HL-60 (cell line): ENCODE data around the gene PIP4K2A.

Experiments
- REST ChIP-seq: IDR thresholded peaks from 2 replicates; pipeline ENCODE4 v1.6.1; 2012; ENCODE audit warnings: low read depth; ENCODE audit not compliant: insufficient replicate concordance
- TF ChIP-seq, protein P1 (sequence below): IDR thresholded peaks from one replicate; pipeline ENCODE4 v1.5.1; 2011; ENCODE audit warnings: low read length, control low read depth, inconsistent platforms; ENCODE audit not compliant: insufficient read depth

DNA sequence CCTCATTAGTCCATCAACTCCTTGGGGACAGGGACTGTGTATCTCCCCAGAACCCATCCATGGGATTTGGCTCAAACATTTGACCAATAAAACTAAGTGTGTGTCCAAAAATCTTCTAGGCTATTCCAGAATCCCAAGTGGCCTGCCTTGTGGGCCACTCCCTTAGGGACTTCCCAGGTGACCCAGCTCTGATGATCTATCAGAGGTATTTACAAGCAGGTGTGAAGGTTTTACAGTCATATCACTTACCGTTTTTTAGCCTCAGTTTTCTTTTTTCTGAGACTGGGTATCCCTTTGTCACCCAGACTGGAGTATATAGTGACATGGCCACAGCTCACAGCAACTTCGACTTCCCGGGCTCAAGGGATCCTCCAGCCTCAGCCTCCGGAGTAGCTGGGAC is 64.4 kb downstream of the PIP4K2A start:
- TF ChIP-seq, protein P1, sequence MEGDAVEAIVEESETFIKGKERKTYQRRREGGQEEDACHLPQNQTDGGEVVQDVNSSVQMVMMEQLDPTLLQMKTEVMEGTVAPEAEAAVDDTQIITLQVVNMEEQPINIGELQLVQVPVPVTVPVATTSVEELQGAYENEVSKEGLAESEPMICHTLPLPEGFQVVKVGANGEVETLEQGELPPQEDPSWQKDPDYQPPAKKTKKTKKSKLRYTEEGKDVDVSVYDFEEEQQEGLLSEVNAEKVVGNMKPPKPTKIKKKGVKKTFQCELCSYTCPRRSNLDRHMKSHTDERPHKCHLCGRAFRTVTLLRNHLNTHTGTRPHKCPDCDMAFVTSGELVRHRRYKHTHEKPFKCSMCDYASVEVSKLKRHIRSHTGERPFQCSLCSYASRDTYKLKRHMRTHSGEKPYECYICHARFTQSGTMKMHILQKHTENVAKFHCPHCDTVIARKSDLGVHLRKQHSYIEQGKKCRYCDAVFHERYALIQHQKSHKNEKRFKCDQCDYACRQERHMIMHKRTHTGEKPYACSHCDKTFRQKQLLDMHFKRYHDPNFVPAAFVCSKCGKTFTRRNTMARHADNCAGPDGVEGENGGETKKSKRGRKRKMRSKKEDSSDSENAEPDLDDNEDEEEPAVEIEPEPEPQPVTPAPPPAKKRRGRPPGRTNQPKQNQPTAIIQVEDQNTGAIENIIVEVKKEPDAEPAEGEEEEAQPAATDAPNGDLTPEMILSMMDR: no peak
- TF ChIP-seq REST: no peak
